Measurements from ENCODE around the gene ZBTB7A.

The ZBTB7A gene

GRCh38 chr19:4051175-4052101, 15.3 kb downstream of the ZBTB7A start:
- peak overlapping the region; percentile 41 for H3K27ac ChIP-seq (ENCODE audit: low read depth, low read length, severe bottlenecking)
- peaks cover 21% of the 10 kb centered on the region for H3K4me1 ChIP-seq (ENCODE audit: control insufficient read depth, insufficient read depth, low read length, poor library complexity, severe bottlenecking)
- no peaks in the 10 kb centered on the region for H3K9me3 ChIP-seq (ENCODE audit: control insufficient read depth, low read length)
- no peak overlapping the region for H3K4me3 ChIP-seq (ENCODE audit: extremely low read depth, insufficient read depth, low read length, poor library complexity, severe bottlenecking)
- H3K36me3 ChIP-seq (ENCODE audit: control insufficient read depth, insufficient read depth, low read length) = peaks cover 68% of the 10 kb centered on the region
- WGBS, 2 experiments (ENCODE audit: insufficient coverage in 2 of 2) = 88 to 89% methylated on average over 8 to 10 of the region's 15 CpGs

- no peak overlapping the region for H3K27ac ChIP-seq (ENCODE audit: low read depth, low read length, severe bottlenecking)
- H3K9me3 ChIP-seq (ENCODE audit: control insufficient read depth, low read length) = no peaks in the 10 kb centered on the region
- no peak overlapping the region for H3K4me3 ChIP-seq (ENCODE audit: extremely low read depth, insufficient read depth, low read length, poor library complexity, severe bottlenecking)
- H3K4me1 ChIP-seq (ENCODE audit: control insufficient read depth, insufficient read depth, low read length, poor library complexity, severe bottlenecking) = peaks cover 21% of the 10 kb centered on the region
- 90 to 95% methylated on average over 14 to 15 of the region's 15 CpGs for WGBS, 2 experiments (ENCODE audit: insufficient coverage in 2 of 2)
- H3K36me3 ChIP-seq (ENCODE audit: control insufficient read depth, insufficient read depth, low read length) = peaks cover 66% of the 10 kb centered on the region
Observed at GRCh38 chr19:4049432-4049831, 17.3 kb downstream of the ZBTB7A start.

GRCh38 chr19:4046946-4047683, 19.6 kb downstream of the ZBTB7A start:
- Histone ChIP-seq H3K4me3 (ENCODE audit: extremely low read depth, insufficient read depth, low read length, poor library complexity, severe bottlenecking) (no peak overlapping the region), H3K9me3 (ENCODE audit: control insufficient read depth, low read length) (no peaks in the 10 kb centered on the region), H3K4me1 (ENCODE audit: control insufficient read depth, insufficient read depth, low read length, poor library complexity, severe bottlenecking) (peaks cover 5% of the 10 kb centered on the region), H3K27ac (ENCODE audit: low read depth, low read length, severe bottlenecking) (no peak overlapping the region), H3K36me3 (ENCODE audit: control insufficient read depth, insufficient read depth, low read length) (peaks cover 53% of the 10 kb centered on the region)
- 96 to 99% methylated on average over 11 to 17 of the region's 33 CpGs for WGBS, 2 experiments (ENCODE audit: insufficient coverage in 2 of 2)

- H3K4me3 ChIP-seq (ENCODE audit: extremely low read depth, insufficient read depth, low read length, poor library complexity, severe bottlenecking) = no peak overlapping the region
- no peaks in the 10 kb centered on the region for H3K4me1 ChIP-seq (ENCODE audit: control insufficient read depth, insufficient read depth, low read length, poor library complexity, severe bottlenecking)
- peaks cover 51% of the 10 kb centered on the region for H3K36me3 ChIP-seq (ENCODE audit: control insufficient read depth, insufficient read depth, low read length)
- no peak overlapping the region for H3K27ac ChIP-seq (ENCODE audit: low read depth, low read length, severe bottlenecking)
- no CpG with 5 or more reads among the region's 7 CpGs for WGBS, 2 experiments (ENCODE audit: insufficient coverage in 2 of 2)
- H3K9me3 ChIP-seq (ENCODE audit: control insufficient read depth, low read length) = no peaks in the 10 kb centered on the region
Observed at GRCh38 chr19:4046362-4046691, 20.4 kb downstream of the ZBTB7A start.

- 97 to 98% methylated on average over 21 to 23 of the region's 32 CpGs for WGBS, 2 experiments (ENCODE audit: insufficient coverage in 2 of 2)
- H3K27ac ChIP-seq (ENCODE audit: low read depth, low read length, severe bottlenecking) = no peak overlapping the region
- no peaks in the 10 kb centered on the region for H3K9me3 ChIP-seq (ENCODE audit: control insufficient read depth, low read length)
- no peak overlapping the region for H3K4me3 ChIP-seq (ENCODE audit: extremely low read depth, insufficient read depth, low read length, poor library complexity, severe bottlenecking)
- peaks cover 54% of the 10 kb centered on the region for H3K36me3 ChIP-seq (ENCODE audit: control insufficient read depth, insufficient read depth, low read length)
- no peaks in the 10 kb centered on the region for H3K4me1 ChIP-seq (ENCODE audit: control insufficient read depth, insufficient read depth, low read length, poor library complexity, severe bottlenecking)
Observed at GRCh38 chr19:4045597-4046361, 20.9 kb downstream of the ZBTB7A start.

- Histone ChIP-seq H3K9me3 (ENCODE audit: control insufficient read depth, low read length) (no peaks in the 10 kb centered on the region), H3K4me1 (ENCODE audit: control insufficient read depth, insufficient read depth, low read length, poor library complexity, severe bottlenecking) (no peaks in the 10 kb centered on the region), H3K27ac (ENCODE audit: low read depth, low read length, severe bottlenecking) (no peak overlapping the region), H3K36me3 (ENCODE audit: control insufficient read depth, insufficient read depth, low read length) (peaks cover 48% of the 10 kb centered on the region), H3K4me3 (ENCODE audit: extremely low read depth, insufficient read depth, low read length, poor library complexity, severe bottlenecking) (no peak overlapping the region)
- WGBS, 2 experiments (ENCODE audit: insufficient coverage in 2 of 2) = 88 to 89% methylated on average over 12 to 17 of the region's 21 CpGs
Observed at GRCh38 chr19:4044990-4045465, 21.7 kb downstream of the ZBTB7A start.

- Histone ChIP-seq H3K9me3 (ENCODE audit: control insufficient read depth, low read length) (no peaks in the 10 kb centered on the region), H3K4me3 (ENCODE audit: extremely low read depth, insufficient read depth, low read length, poor library complexity, severe bottlenecking) (no peak overlapping the region), H3K27ac (ENCODE audit: low read depth, low read length, severe bottlenecking) (no peak overlapping the region), H3K4me1 (ENCODE audit: control insufficient read depth, insufficient read depth, low read length, poor library complexity, severe bottlenecking) (no peaks in the 10 kb centered on the region), H3K36me3 (ENCODE audit: control insufficient read depth, insufficient read depth, low read length) (peaks cover 46% of the 10 kb centered on the region)
- WGBS, 2 experiments (ENCODE audit: insufficient coverage in 2 of 2) = 95 to 97% methylated on average over 11 to 16 of the region's 31 CpGs
Observed at GRCh38 chr19:4043966-4044715, 22.6 kb downstream of the ZBTB7A start.

- H3K9me3 ChIP-seq (ENCODE audit: control insufficient read depth, low read length) = no peaks in the 10 kb centered on the region
- H3K36me3 ChIP-seq (ENCODE audit: control insufficient read depth, insufficient read depth, low read length) = peaks cover 45% of the 10 kb centered on the region
- WGBS, 2 experiments (ENCODE audit: insufficient coverage in 2 of 2) = 81 to 100% methylated on average over 1 to 3 of the region's 11 CpGs
- H3K4me3 ChIP-seq (ENCODE audit: extremely low read depth, insufficient read depth, low read length, poor library complexity, severe bottlenecking) = no peak overlapping the region
- H3K27ac ChIP-seq (ENCODE audit: low read depth, low read length, severe bottlenecking) = no peak overlapping the region
- H3K4me1 ChIP-seq (ENCODE audit: control insufficient read depth, insufficient read depth, low read length, poor library complexity, severe bottlenecking) = no peaks in the 10 kb centered on the region
Observed at GRCh38 chr19:4043401-4043800, 23.3 kb downstream of the ZBTB7A start.

GRCh38 chr19:4042731-4043082, 24.0 kb downstream of the ZBTB7A start:
- H3K4me3 ChIP-seq (ENCODE audit: extremely low read depth, insufficient read depth, low read length, poor library complexity, severe bottlenecking) = no peak overlapping the region
- no peaks in the 10 kb centered on the region for H3K9me3 ChIP-seq (ENCODE audit: control insufficient read depth, low read length)
- H3K36me3 ChIP-seq (ENCODE audit: control insufficient read depth, insufficient read depth, low read length) = peaks cover 44% of the 10 kb centered on the region
- no peaks in the 10 kb centered on the region for H3K4me1 ChIP-seq (ENCODE audit: control insufficient read depth, insufficient read depth, low read length, poor library complexity, severe bottlenecking)
- no peak overlapping the region for H3K27ac ChIP-seq (ENCODE audit: low read depth, low read length, severe bottlenecking)
- WGBS, 2 experiments (ENCODE audit: insufficient coverage in 2 of 2) = 88 to 90% methylated on average over 12 to 14 of the region's 14 CpGs
